GM12875 (cell line): ENCODE results near the gene CNBD2.
A peak's percentile ranks its signal among the peaks of the same experiment; 100 is the strongest.
"Not testable (repeated sequence)": the region's sequence is repeated elsewhere in the genome, so short reads cannot be mapped to it uniquely, and the experiment has no call there.

Source experiments
- H3K4me3 ChIP-seq: one replicate; pipeline ENCODE4 v1.5.1; 2011; ENCODE audit warnings: low read depth, low read length, control low read depth
- CTCF ChIP-seq: IDR thresholded peaks from 2 replicates; pipeline ENCODE4 v1.5.1; 2011; ENCODE audit warnings: low read depth, mild to moderate bottlenecking, control low read depth, inconsistent platforms, low read length, moderate library complexity, borderline replicate concordance; ENCODE audit not compliant: insufficient read depth

CNBD2 gene

GRCh38 chr20:35954907-35955251, 13.5 kb upstream of the CNBD2 start:
- no peak for TF ChIP-seq CTCF
- H3K4me3 ChIP-seq = peak overlapping the region; percentile 57

GRCh38 chr20:35956616-35957015, 11.8 kb upstream of the CNBD2 start:
- no peak for TF ChIP-seq CTCF

GRCh38 chr20:35959291-35959690, 9.1 kb upstream of the CNBD2 start:
- not testable (repeated sequence) for H3K4me3 ChIP-seq

More at GRCh38 chr20:35956616-35957015, 11.8 kb upstream of the CNBD2 start:
- no peak overlapping the region for H3K4me3 ChIP-seq

GRCh38 chr20:35963878-35964277, 4.5 kb upstream of the CNBD2 start:
- TF ChIP-seq CTCF = no peak
- H3K4me3 ChIP-seq = no peak overlapping the region

- H3K4me3 ChIP-seq = no peak overlapping the region
- TF ChIP-seq CTCF = no peak
Measured at GRCh38 chr20:35968930-35969329, 540 bp downstream of the CNBD2 start.

GRCh38 chr20:35971981-35972380, 3.6 kb downstream of the CNBD2 start:
- no peak overlapping the region for H3K4me3 ChIP-seq
- TF ChIP-seq CTCF = no peak

GRCh38 chr20:35972462-35972861, 4.1 kb downstream of the CNBD2 start:
- TF ChIP-seq CTCF = no peak

GRCh38 chr20:35974256-35974655, 5.9 kb downstream of the CNBD2 start:
- TF ChIP-seq CTCF = no peak

More at GRCh38 chr20:35972462-35972861, 4.1 kb downstream of the CNBD2 start:
- no peak overlapping the region for H3K4me3 ChIP-seq

More at GRCh38 chr20:35974256-35974655, 5.9 kb downstream of the CNBD2 start:
- H3K4me3 ChIP-seq = no peak overlapping the region
